ENCODE measurements around the gene PHRF1. TPM values are rescaled to one million over a fixed set of nuclear protein-coding genes. Genes with fewer than 3 reads are reported as not detected.

PHRF1 gene
- total and polyA plus RNA-seq, 7 donors: 6.6 to 29.3 (median 16.1) TPM

- Histone ChIP-seq H3K4me1 (no peaks in the 10 kb centered on the region), H3K36me3 (peaks cover 21 to 100% (median 64%) of the 10 kb centered on the region in 4 donors), H3K4me3 (no peak overlapping the region), H3K27me3 (no peaks in the 10 kb centered on the region), H3K9me3 (no peaks in the 10 kb centered on the region), H3K27ac (no peak overlapping the region)
- intact Hi-C loops (cut with DNase I): no loop called here
- DNase-seq: no peak
- TF ChIP-seq POLR2A (IDR thresholded peaks at IDR 0.05) (no peak), POLR2AphosphoS5 (IDR thresholded peaks at IDR 0.05) (no peak), CTCF (IDR thresholded peaks at IDR 0.05) (no peak), EP300 (IDR thresholded peaks at IDR 0.05) (no peak)
- WGBS, 2 donors: 83 to 90% methylated on average over 11 of the region's 11 CpGs
Measured at GRCh38 chr11:590997-591396, 14.7 kb downstream of the PHRF1 start.

GRCh38 chr11:592501-592900, 16.2 kb downstream of the PHRF1 start:
- H3K4me3 ChIP-seq: no peak overlapping the region
- H3K4me1 ChIP-seq: no peaks in the 10 kb centered on the region
- no peak for DNase-seq
- H3K27me3 ChIP-seq: no peaks in the 10 kb centered on the region
- no peaks in the 10 kb centered on the region for H3K9me3 ChIP-seq
- TF ChIP-seq EP300 (IDR thresholded peaks at IDR 0.05) (no peak), CTCF (IDR thresholded peaks at IDR 0.05) (no peak), POLR2AphosphoS5 (IDR thresholded peaks at IDR 0.05) (no peak), POLR2A (IDR thresholded peaks at IDR 0.05) (no peak)
- intact Hi-C loops (cut with DNase I): no loop called here
- peaks cover 21 to 100% (median 67%) of the 10 kb centered on the region in 4 donors for H3K36me3 ChIP-seq
- no peak overlapping the region for H3K27ac ChIP-seq
- 97 to 98% methylated on average over 22 of the region's 22 CpGs for WGBS, 2 donors

GRCh38 chr11:592918-593317, 16.6 kb downstream of the PHRF1 start:
- Histone ChIP-seq H3K27me3 (no peaks in the 10 kb centered on the region), H3K4me1 (no peaks in the 10 kb centered on the region), H3K9me3 (no peaks in the 10 kb centered on the region), H3K4me3 (no peak overlapping the region), H3K36me3 (peaks cover 21 to 100% (median 69%) of the 10 kb centered on the region in 4 donors), H3K27ac (no peak overlapping the region)
- 92 to 93% methylated on average over 10 of the region's 10 CpGs for WGBS, 2 donors
- DNase-seq: no peak
- TF ChIP-seq POLR2AphosphoS5 (IDR thresholded peaks at IDR 0.05) (no peak), POLR2A (IDR thresholded peaks at IDR 0.05) (no peak), CTCF (IDR thresholded peaks at IDR 0.05) (no peak), EP300 (IDR thresholded peaks at IDR 0.05) (no peak)
- intact Hi-C loops (cut with DNase I): no loop called here

GRCh38 chr11:593347-593746, 17.1 kb downstream of the PHRF1 start:
- Histone ChIP-seq H3K36me3 (peaks cover 21 to 100% (median 73%) of the 10 kb centered on the region in 4 donors), H3K27me3 (no peaks in the 10 kb centered on the region), H3K27ac (no peak overlapping the region), H3K4me3 (no peak overlapping the region), H3K9me3 (no peaks in the 10 kb centered on the region), H3K4me1 (no peaks in the 10 kb centered on the region)
- no peak for TF ChIP-seq POLR2A (IDR thresholded peaks at IDR 0.05)
- no peak for TF ChIP-seq CTCF (IDR thresholded peaks at IDR 0.05)
- no peak for TF ChIP-seq EP300 (IDR thresholded peaks at IDR 0.05)
- no peak for TF ChIP-seq POLR2AphosphoS5 (IDR thresholded peaks at IDR 0.05)
- WGBS, 2 donors: 95 to 96% methylated on average over 21 of the region's 21 CpGs
- intact Hi-C loops (cut with DNase I): no loop called here
- DNase-seq: no peak

- H3K27me3 ChIP-seq: no peaks in the 10 kb centered on the region
- intact Hi-C loops (cut with DNase I): no loop called here
- peaks cover 28 to 99% (median 79%) of the 10 kb centered on the region in 4 donors for H3K36me3 ChIP-seq
- 93 to 95% methylated on average over 10 of the region's 10 CpGs for WGBS, 2 donors
- H3K4me3 ChIP-seq: no peak overlapping the region
- TF ChIP-seq POLR2A (IDR thresholded peaks at IDR 0.05) (no peak), EP300 (IDR thresholded peaks at IDR 0.05) (no peak), CTCF (IDR thresholded peaks at IDR 0.05) (no peak), POLR2AphosphoS5 (IDR thresholded peaks at IDR 0.05) (no peak)
- H3K9me3 ChIP-seq: no peaks in the 10 kb centered on the region
- no peak for DNase-seq
- H3K4me1 ChIP-seq: no peaks in the 10 kb centered on the region
- H3K27ac ChIP-seq: no peak overlapping the region
Measured at GRCh38 chr11:595400-595799, 19.1 kb downstream of the PHRF1 start.
